Suprapubic skin (tissue), 4 donors: ENCODE data around the gene CEP83. TPM values are rescaled to one million over a fixed set of nuclear protein-coding genes. Genes with fewer than 3 reads are reported as not detected.

Source experiments
- DNase-seq, 2 donors: peaks; one replicate each; pipeline ENCODE4 v3.0.0-alpha.2; 2019; ENCODE audit warnings: low spot score in 2 of 2
- H3K27ac ChIP-seq: fragments of 200-600 bp; sonication (generic); one replicate; pipeline ENCODE4 v1.5.1; 2019
- H3K27me3 ChIP-seq: fragments of 200-600 bp; sonication (generic); one replicate; pipeline ENCODE4 v1.5.1; 2019
- H3K36me3 ChIP-seq: fragments of 200-600 bp; sonication (generic); one replicate; pipeline ENCODE4 v1.5.1; 2019
- H3K4me1 ChIP-seq: fragments of 200-600 bp; sonication (generic); one replicate; pipeline ENCODE4 v1.5.1; 2019
- H3K4me3 ChIP-seq: fragments of 200-600 bp; sonication (generic); one replicate; pipeline ENCODE4 v1.5.1; 2019; ENCODE audit warnings: mild to moderate bottlenecking
- H3K9me3 ChIP-seq: fragments of 200-600 bp; sonication (generic); one replicate; pipeline ENCODE4 v1.5.1; 2019
- CTCF ChIP-seq, 2 donors: fragments of 200-600 bp in 1 of 2; fragments of 450-650 bp in 1 of 2; sonication (generic) in 1 of 2; IDR thresholded peaks; one replicate each; pipeline ENCODE4 v1.5.1; 2016 to 2019; ENCODE audit warnings: antibody characterized with exemption in 2 of 2, mild to moderate bottlenecking in 1 of 2, moderate library complexity in 1 of 2
- EP300 ChIP-seq: sonication (generic); formaldehyde crosslinking; IDR thresholded peaks from one replicate; pipeline ENCODE4 v1.6.1; 2017; ENCODE audit warnings: antibody characterized with exemption
- POLR2A ChIP-seq, 2 donors: fragments of 450-650 bp; IDR thresholded peaks; one replicate each; pipeline ENCODE4 v1.6.1; 2017; ENCODE audit warnings: antibody characterized with exemption in 2 of 2, mild to moderate bottlenecking in 2 of 2, moderate library complexity in 2 of 2
- POLR2AphosphoS5 ChIP-seq, 3 donors: sonication (generic); formaldehyde crosslinking; IDR thresholded peaks; one replicate each; pipeline ENCODE4 v1.6.1; 2017; ENCODE audit warnings: antibody characterized with exemption in 3 of 3
- WGBS: methylation state at CpG from one replicate; pipeline ENCODE4 v1.1.5; 2018; 5-methylcytosine and 5-hydroxymethylcytosine counted together
- total RNA-seq, 4 donors: library from RNA; depleted of rRNA; stranded (reverse); fragments of >200 nt; gene quantifications; one replicate each; pipeline ENCODE4 v1.1.0, GENCODE V29; 2016

Gene CEP83
- total RNA-seq, 4 donors from 2014 or later: 8.5 to 18.4 (median 12.6) TPM

- no peak for DNase-seq
- Histone ChIP-seq H3K4me3 (no peak overlapping the region), H3K36me3 (no peaks in the 10 kb centered on the region), H3K9me3 (peaks cover 3% of the 10 kb centered on the region), H3K4me1 (no peaks in the 10 kb centered on the region), H3K27me3 (no peaks in the 10 kb centered on the region), H3K27ac (no peak overlapping the region)
- no peak for TF ChIP-seq EP300
- no peak for TF ChIP-seq POLR2AphosphoS5 (IDR thresholded peaks at IDR 0.05)
- TF ChIP-seq POLR2A (IDR thresholded peaks at IDR 0.05): no peak
- no peak for TF ChIP-seq CTCF (IDR thresholded peaks at IDR 0.05)
- 61% methylated on average over 1 of the region's 1 CpG for WGBS
Observed at GRCh38 chr12:94445662-94446061, 14.0 kb downstream of the CEP83 start.

GRCh38 chr12:94437303-94437702 is 22.4 kb downstream of the CEP83 start:
- Histone ChIP-seq H3K27ac (no peak overlapping the region), H3K4me3 (no peak overlapping the region), H3K27me3 (no peaks in the 10 kb centered on the region), H3K9me3 (no peaks in the 10 kb centered on the region), H3K36me3 (no peaks in the 10 kb centered on the region), H3K4me1 (no peaks in the 10 kb centered on the region)
- WGBS: 91% methylated on average over 1 of the region's 1 CpG
- no peak for TF ChIP-seq CTCF (IDR thresholded peaks at IDR 0.05)
- TF ChIP-seq POLR2AphosphoS5 (IDR thresholded peaks at IDR 0.05): no peak
- TF ChIP-seq EP300: no peak
- no peak for DNase-seq

GRCh38 chr12:94435511-94435927 is 24.1 kb downstream of the CEP83 start:
- TF ChIP-seq POLR2AphosphoS5 (IDR thresholded peaks at IDR 0.05): no peak
- no peak for TF ChIP-seq EP300
- no peak for TF ChIP-seq POLR2A (IDR thresholded peaks at IDR 0.05)
- no peak for TF ChIP-seq CTCF (IDR thresholded peaks at IDR 0.05)

GRCh38 chr12:94434171-94434570 is 25.5 kb downstream of the CEP83 start:
- DNase-seq: no peak
- Histone ChIP-seq H3K27me3 (no peaks in the 10 kb centered on the region), H3K9me3 (no peaks in the 10 kb centered on the region), H3K36me3 (no peaks in the 10 kb centered on the region), H3K4me1 (no peaks in the 10 kb centered on the region), H3K4me3 (no peak overlapping the region), H3K27ac (no peak overlapping the region)
- TF ChIP-seq POLR2A (IDR thresholded peaks at IDR 0.05) (no peak), CTCF (IDR thresholded peaks at IDR 0.05) (no peak), EP300 (no peak), POLR2AphosphoS5 (IDR thresholded peaks at IDR 0.05) (no peak)
- 60% methylated on average over 3 of the region's 3 CpGs for WGBS

More at GRCh38 chr12:94435511-94435927, 24.1 kb downstream of the CEP83 start:
- Histone ChIP-seq H3K27ac (no peak overlapping the region), H3K36me3 (no peaks in the 10 kb centered on the region), H3K4me1 (no peaks in the 10 kb centered on the region), H3K9me3 (no peaks in the 10 kb centered on the region), H3K27me3 (no peaks in the 10 kb centered on the region), H3K4me3 (no peak overlapping the region)
- WGBS: 83% methylated on average over 5 of the region's 5 CpGs
- no peak for DNase-seq

- no peak for TF ChIP-seq CTCF (IDR thresholded peaks at IDR 0.05)
- no peak for TF ChIP-seq POLR2A (IDR thresholded peaks at IDR 0.05)
- no peak for TF ChIP-seq EP300
- no peak for TF ChIP-seq POLR2AphosphoS5 (IDR thresholded peaks at IDR 0.05)
- DNase-seq: no peak
- Histone ChIP-seq H3K9me3 (no peaks in the 10 kb centered on the region), H3K36me3 (no peaks in the 10 kb centered on the region), H3K27ac (no peak overlapping the region), H3K4me3 (no peak overlapping the region), H3K27me3 (no peaks in the 10 kb centered on the region), H3K4me1 (no peaks in the 10 kb centered on the region)
- WGBS: 73% methylated on average over 1 of the region's 1 CpG
Observed at GRCh38 chr12:94433744-94434143, 25.9 kb downstream of the CEP83 start.
